ENCODE data around the gene HEATR1. TPM values are rescaled to one million over a fixed set of nuclear protein-coding genes. Genes with fewer than 3 reads are reported as not detected.
A peak's percentile ranks its signal among the peaks of the same experiment; 100 is the strongest.

HEATR1 gene
- total RNA-seq, 1 donor from 2014 or later, result 14.2 TPM

DNA sequence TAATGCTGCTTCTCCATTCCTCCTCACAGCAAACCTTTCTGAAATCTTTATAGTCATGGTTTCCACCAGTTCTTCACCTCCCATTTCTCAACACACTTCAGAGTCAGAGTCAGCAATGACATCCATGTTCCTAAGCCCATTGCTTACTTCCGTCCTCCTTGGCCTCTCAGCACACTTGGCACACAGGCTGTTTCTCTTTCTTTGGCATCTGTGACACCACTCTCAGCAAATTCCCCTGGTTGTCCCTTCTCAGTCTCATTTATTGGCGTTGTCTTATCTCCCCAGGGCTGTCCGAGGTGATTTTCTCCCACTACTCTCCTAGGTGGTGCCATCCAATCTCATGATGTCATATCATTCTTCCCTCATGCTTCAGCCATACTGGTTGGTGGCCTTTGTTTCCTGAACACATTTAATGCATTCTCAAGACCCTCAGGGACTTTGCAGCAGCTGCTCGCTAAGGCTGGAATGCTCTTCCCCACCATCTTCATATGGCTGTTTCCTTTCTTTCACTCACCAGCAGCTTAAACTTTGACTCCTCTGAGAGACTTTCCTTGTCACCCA lies 83.8 kb downstream of the HEATR1 start:
- Histone ChIP-seq H3K4me1 (peaks cover 0 to 16% of the 10 kb centered on the region in 2 donors), H3K27ac (no peak overlapping the region), H3K9me3 (no peaks in the 10 kb centered on the region), H3K27me3 (no peaks in the 10 kb centered on the region), H3K36me3 (no peaks in the 10 kb centered on the region), H3K4me3 (no peak overlapping the region)
- no peak for TF ChIP-seq CTCF (IDR thresholded peaks at IDR 0.05)
- intact Hi-C loops (cut with DNase I), result loop anchor here (5.0 kb wide), 2 partner anchors 152 to 1018 kb away; partner anchors contain the start of gene B3GALNT2
- DNase-seq (ENCODE audit: low spot score in 2 of 2), result no peak

- Histone ChIP-seq H3K4me3 (no peak overlapping the region), H3K36me3 (no peaks in the 10 kb centered on the region), H3K27me3 (no peaks in the 10 kb centered on the region), H3K27ac (no peak overlapping the region), H3K4me1 (peaks cover 0 to 11% of the 10 kb centered on the region in 2 donors), H3K9me3 (no peaks in the 10 kb centered on the region)
- no peak for DNase-seq (ENCODE audit: low spot score in 2 of 2)
- intact Hi-C loops (cut with DNase I), result no loop called here
- no peak for TF ChIP-seq CTCF (IDR thresholded peaks at IDR 0.05)
Measured at GRCh38 chr1:236518322-236518721, 86.0 kb downstream of the HEATR1 start.

DNA sequence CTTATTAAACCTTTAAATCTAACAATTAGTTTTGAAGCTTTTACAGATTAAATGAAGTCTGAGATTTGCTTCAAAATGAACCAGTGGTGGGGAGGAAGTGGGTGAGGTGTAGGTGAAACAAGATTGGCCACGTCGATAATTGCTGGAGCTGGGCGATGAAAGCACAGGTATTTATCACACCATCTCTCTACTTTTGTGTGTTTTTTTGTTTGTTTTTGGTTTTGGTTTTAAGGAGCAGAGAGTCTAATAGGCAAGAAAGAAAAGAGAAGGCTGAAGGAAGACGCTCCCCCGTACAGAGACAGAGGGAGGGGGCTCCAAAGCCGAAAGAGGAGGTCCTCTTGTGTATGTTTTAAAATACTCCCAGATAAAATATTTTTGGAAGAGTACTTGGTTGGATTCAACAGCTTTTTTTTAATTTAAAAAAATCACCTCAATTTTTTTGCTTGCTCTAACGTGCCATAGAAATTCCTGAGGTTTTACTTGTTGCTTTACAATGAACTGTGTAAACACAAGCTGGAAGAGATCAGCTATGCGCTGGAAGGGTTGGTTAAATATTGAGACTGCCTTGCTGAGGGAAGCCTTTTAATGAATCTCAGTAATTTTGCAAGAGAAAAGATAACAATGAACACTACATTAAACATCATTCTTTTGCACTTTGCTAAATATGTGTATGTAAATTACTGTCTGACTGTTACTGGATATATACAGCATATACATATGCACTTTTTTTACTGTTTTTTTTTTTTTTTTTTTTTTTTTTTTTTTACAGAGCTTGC lies 87.2 kb downstream of the HEATR1 start:
- intact Hi-C loops (cut with DNase I), result no loop called here
- no peak overlapping the region for H3K4me3 ChIP-seq
- H3K27me3 ChIP-seq, result no peaks in the 10 kb centered on the region
- TF ChIP-seq CTCF (IDR thresholded peaks at IDR 0.05), result no peak
- DNase-seq (ENCODE audit: low spot score in 2 of 2), result no peak
- H3K4me1 ChIP-seq, result peaks cover 0 to 11% of the 10 kb centered on the region in 2 donors
- H3K9me3 ChIP-seq, result no peaks in the 10 kb centered on the region
- no peaks in the 10 kb centered on the region for H3K36me3 ChIP-seq
- peak overlapping the region in 1 of 2 donors; percentile 72 for H3K27ac ChIP-seq

- Histone ChIP-seq H3K9me3 (no peaks in the 10 kb centered on the region), H3K4me1 (peaks cover 0 to 14% of the 10 kb centered on the region in 2 donors), H3K36me3 (no peaks in the 10 kb centered on the region), H3K27me3 (no peaks in the 10 kb centered on the region), H3K27ac (peak overlapping the region; percentile 22 to 72), H3K4me3 (no peak overlapping the region)
- DNase-seq (ENCODE audit: low spot score in 2 of 2), result no peak
- no peak for TF ChIP-seq CTCF (IDR thresholded peaks at IDR 0.05)
- intact Hi-C loops (cut with DNase I), result no loop called here
Measured at GRCh38 chr1:236515443-236515958, 88.8 kb downstream of the HEATR1 start.

- no peaks in the 10 kb centered on the region for H3K36me3 ChIP-seq
- no peaks in the 10 kb centered on the region for H3K27me3 ChIP-seq
- peaks cover 0 to 14% of the 10 kb centered on the region in 2 donors for H3K4me1 ChIP-seq
- H3K27ac ChIP-seq, result peak overlapping the region; percentile 22 to 72
- H3K4me3 ChIP-seq, result no peak overlapping the region
- no peak for DNase-seq (ENCODE audit: low spot score in 2 of 2)
- intact Hi-C loops (cut with DNase I), result no loop called here
- TF ChIP-seq CTCF (IDR thresholded peaks at IDR 0.05), result no peak
- H3K9me3 ChIP-seq, result no peaks in the 10 kb centered on the region
Measured at GRCh38 chr1:236514703-236515442, 89.4 kb downstream of the HEATR1 start.
